HepG2 (cell line): ENCODE data around the gene DQX1. TPM values are rescaled to one million over a fixed set of nuclear protein-coding genes. Genes with fewer than 3 reads are reported as not detected.

Source experiments
- CEBPB ChIP-seq: IDR thresholded peaks from 2 replicates; pipeline ENCODE4 v1.6.1; 2011; ENCODE audit warnings: low read depth, low read length, improper control_type of control experiment, borderline replicate concordance
- CHCHD3 ChIP-seq: sonication (generic); formaldehyde crosslinking; IDR thresholded peaks from 2 replicates; pipeline ENCODE4 v1.8.0; 2022; ENCODE audit warnings: mild to moderate bottlenecking, missing genetic modification reagents, moderate library complexity
- ELF4 ChIP-seq: sonication (generic); formaldehyde crosslinking; IDR thresholded peaks from 2 replicates; pipeline ENCODE4 v1.5.0; 2020; ENCODE audit warnings: missing genetic modification reagents, mild to moderate bottlenecking, moderate library complexity, borderline replicate concordance
- FOXC1 ChIP-seq: sonication (generic); formaldehyde crosslinking; IDR thresholded peaks from 2 replicates; pipeline ENCODE4 v1.8.0; 2022; ENCODE audit warnings: mild to moderate bottlenecking, missing genetic modification reagents, borderline replicate concordance
- HMG20B ChIP-seq: conservative IDR thresholded peaks from 2 replicates; pipeline ENCODE4 v1.6.1; 2016; ENCODE audit warnings: missing genetic modification reagents, missing compliant biosample characterization
- IRF9 ChIP-seq: sonication (generic); formaldehyde crosslinking; IDR thresholded peaks from 2 replicates; pipeline ENCODE4 v1.8.0; 2022; ENCODE audit warnings: missing genetic modification reagents, mild to moderate bottlenecking, borderline replicate concordance
- KDM3A ChIP-seq: IDR thresholded peaks from 2 replicates; pipeline ENCODE4 v1.6.1; 2018; ENCODE audit warnings: low read depth, missing compliant biosample characterization
- MLXIP ChIP-seq: sonication (generic); formaldehyde crosslinking; IDR thresholded peaks from 2 replicates; pipeline ENCODE4 v1.9.0; 2021; ENCODE audit warnings: missing genetic modification reagents, borderline replicate concordance
- MXD1 ChIP-seq: sonication (generic); formaldehyde crosslinking; IDR thresholded peaks from 2 replicates; pipeline ENCODE4 v1.4.0; 2020; ENCODE audit warnings: mild to moderate bottlenecking, missing genetic modification reagents
- RAD21 ChIP-seq: fragments of 450-650 bp; formaldehyde crosslinking; IDR thresholded peaks from 2 replicates; pipeline ENCODE4 v1.5.0; 2020; ENCODE audit warnings: mild to moderate bottlenecking
- RORA ChIP-seq: sonication (generic); formaldehyde crosslinking; IDR thresholded peaks from 2 replicates; pipeline ENCODE4 v1.5.0; 2020; ENCODE audit warnings: mild to moderate bottlenecking, missing genetic modification reagents, moderate library complexity
- RXRA ChIP-seq: sonication (generic); formaldehyde crosslinking; IDR thresholded peaks from 2 replicates; pipeline ENCODE4 v1.5.1; 2020; ENCODE audit warnings: missing genetic modification reagents
- SAP130 ChIP-seq: IDR thresholded peaks from 2 replicates; pipeline ENCODE4 v1.6.1; 2016; ENCODE audit warnings: low read depth
- SIX1 ChIP-seq: sonication (generic); formaldehyde crosslinking; IDR thresholded peaks from 2 replicates; pipeline ENCODE4 v1.4.0; 2020; ENCODE audit warnings: missing genetic modification reagents, borderline replicate concordance
- SMAD1 ChIP-seq: sonication (generic); formaldehyde crosslinking; IDR thresholded peaks from 2 replicates; pipeline ENCODE4 v1.4.0; 2020; ENCODE audit warnings: missing genetic modification reagents, low read depth, mild to moderate bottlenecking, borderline replicate concordance
- U2AF2 ChIP-seq: fragments of 200-400 bp; formaldehyde crosslinking; IDR thresholded peaks from 2 replicates; pipeline ENCODE4 v1.6.1; 2017; ENCODE audit warnings: low read depth, mild to moderate bottlenecking, low read length
- ZNF12 ChIP-seq: sonication (generic); formaldehyde crosslinking; IDR thresholded peaks from 2 replicates; pipeline ENCODE4 v1.5.0; 2020; ENCODE audit warnings: missing genetic modification reagents
- ZNF207 ChIP-seq: fragments of 450-650 bp; IDR thresholded peaks from 2 replicates; pipeline ENCODE4 v1.6.1; 2016; ENCODE audit warnings: antibody characterized with exemption, borderline replicate concordance
- ZNF292 ChIP-seq: sonication (generic); formaldehyde crosslinking; IDR thresholded peaks from 2 replicates; pipeline ENCODE4 v1.8.1; 2022; ENCODE audit warnings: mild to moderate bottlenecking, low read depth, missing genetic modification reagents, borderline replicate concordance
- ZNF431 ChIP-seq: sonication (generic); formaldehyde crosslinking; IDR thresholded peaks from 2 replicates; pipeline ENCODE4 v1.9.0; 2022; ENCODE audit warnings: missing genetic modification reagents, low read depth, mild to moderate bottlenecking, borderline replicate concordance
- ZNF574 ChIP-seq: sonication (generic); formaldehyde crosslinking; IDR thresholded peaks from 2 replicates; pipeline ENCODE4 v1.4.0; 2020; ENCODE audit warnings: missing genetic modification reagents
- ZNF605 ChIP-seq: sonication (generic); formaldehyde crosslinking; IDR thresholded peaks from 2 replicates; pipeline ENCODE4 v1.8.0; 2022; ENCODE audit warnings: mild to moderate bottlenecking, missing genetic modification reagents
- polyA plus RNA-seq, 8 experiments: library from polyadenylated mRNA; depleted of rRNA in 3 of 8; stranded (reverse) in 7 of 8; unstranded in 1 of 8; fragments of >200 nt; fragmentation: Illumina TruSeq in 4 of 8; extraction: Trizol in 4 of 8; gene quantifications; 2 replicates each; pipeline versions ENCODE4 v1.2.1 to v1.2.3, GENCODE V29; 2011 to 2016; ENCODE audit warnings: low read depth in 4 of 8, missing spikeins in 1 of 8, mixed read lengths in 1 of 8; ENCODE audit not compliant: insufficient read depth in 1 of 8
- total RNA-seq, 5 experiments: library from RNA; depleted of rRNA; stranded (reverse); fragments of >200 nt; fragmentation: Illumina TruSeq; extraction: Trizol; gene quantifications; 2 replicates each; pipeline ENCODE4 v1.2.3, GENCODE V29; 2016; ENCODE audit warnings: low read depth in 1 of 5

The DQX1 gene
- total and polyA plus RNA-seq, 2 of the 13 experiments (the other 11 are each of a cell fraction or from before 2014, with no cell fraction given) = 27.6 to 89.8 TPM

GRCh38 chr2:74507145-74507925 is 18.7 kb downstream of the DQX1 start, which contains the start of gene PCGF1 (continued):
- TF ChIP-seq ZNF292 (peak; percentile 57; the same call in 1 of the 2 replicates), RAD21 (peak; percentile 89), ZNF605 (peak; percentile 66), IRF9 (CRISPR knock-in tag) (peak; percentile 84; the same call in 1 of the 2 replicates), FOXC1 (CRISPR knock-in tag) (0 out of 2 replicates have a peak, but pooled peaks have one; percentile 41), SAP130 (CRISPR knock-in tag) (peak; percentile 86), HMG20B (CRISPR knock-in tag) (peak; percentile 59), KDM3A (CRISPR knock-in tag) (no peak; the same call in 1 of the 2 replicates), U2AF2 (no peak), SMAD1 (CRISPR knock-in tag) (no peak), MLXIP (CRISPR knock-in tag) (no peak), ZNF12 (peak; percentile 3; the same call in 1 of the 2 replicates), ZNF207 (no peak), CHCHD3 (CRISPR knock-in tag) (peak; percentile 61), RXRA (CRISPR knock-in tag) (peak; percentile 98), MXD1 (CRISPR knock-in tag) (peak; percentile 77), ELF4 (peak; percentile 11; the same call in 1 of the 2 replicates), ZNF431 (CRISPR knock-in tag) (no peak; the same call in 1 of the 2 replicates), CEBPB (peak; percentile 92), SIX1 (0 out of 2 replicates have a peak, but pooled peaks have one; percentile 42), RORA (CRISPR knock-in tag) (no peak), ZNF574 (CRISPR knock-in tag) (peak; percentile 99)
